HepG2 (cell line): ENCODE measurements around the gene TPX2. TPM values are rescaled to one million over a fixed set of nuclear protein-coding genes. Genes with fewer than 3 reads are reported as not detected.

Experiments used
- AFF4 ChIP-seq: sonication (generic); formaldehyde crosslinking; IDR thresholded peaks from 2 replicates; pipeline ENCODE4 v1.4.0; 2020; ENCODE audit warnings: missing genetic modification reagents
- CBFB ChIP-seq: sonication (generic); formaldehyde crosslinking; IDR thresholded peaks from 2 replicates; pipeline ENCODE4 v1.4.0; 2020; ENCODE audit warnings: missing genetic modification reagents
- FOXP1 ChIP-seq, 2 experiments: fragments of 450-650 bp in 1 of 2; IDR thresholded peaks; 2 replicates each; pipeline ENCODE4 v1.6.1; 2017 to 2018; ENCODE audit warnings: antibody characterized with exemption in 1 of 2
- FUBP1 ChIP-seq: sonication (generic); formaldehyde crosslinking; IDR thresholded peaks from 2 replicates; pipeline ENCODE4 v1.5.1; 2020; ENCODE audit warnings: missing genetic modification reagents, mild to moderate bottlenecking, borderline replicate concordance
- MZF1 ChIP-seq: sonication (generic); formaldehyde crosslinking; IDR thresholded peaks from 2 replicates; pipeline ENCODE4 v1.8.1; 2023; ENCODE audit warnings: mild to moderate bottlenecking, missing genetic modification reagents, borderline replicate concordance
- POLR2AphosphoS5 ChIP-seq: IDR thresholded peaks from 2 replicates; pipeline ENCODE4 v1.6.1; 2012; ENCODE audit warnings: low read depth, low read length
- RBFOX2 ChIP-seq: fragments of 200-400 bp; formaldehyde crosslinking; IDR thresholded peaks from 2 replicates; pipeline ENCODE4 v1.6.1; 2017; ENCODE audit warnings: low read depth, mild to moderate bottlenecking, low read length
- RORA ChIP-seq: sonication (generic); formaldehyde crosslinking; IDR thresholded peaks from 2 replicates; pipeline ENCODE4 v1.5.0; 2020; ENCODE audit warnings: mild to moderate bottlenecking, missing genetic modification reagents, moderate library complexity
- SIN3A ChIP-seq: IDR thresholded peaks from 2 replicates; pipeline ENCODE4 v1.6.1; 2011; ENCODE audit warnings: low read depth, mild to moderate bottlenecking, control low read depth, low read length, borderline replicate concordance
- SOX6 ChIP-seq, 2 experiments: fragments of 450-650 bp in 1 of 2; sonication (generic) in 1 of 2; formaldehyde crosslinking in 1 of 2; IDR thresholded peaks; 2 replicates each; pipeline versions ENCODE4 v1.4.0 to v1.6.1; 2017 to 2020; ENCODE audit warnings: antibody characterized with exemption in 1 of 2, mild to moderate bottlenecking in 1 of 2, missing genetic modification reagents in 1 of 2
- ZFP90 ChIP-seq: sonication (generic); formaldehyde crosslinking; IDR thresholded peaks from 2 replicates; pipeline ENCODE4 v1.8.0; 2022; ENCODE audit warnings: missing genetic modification reagents, mild to moderate bottlenecking, inconsistent platforms, borderline replicate concordance
- ZKSCAN1 ChIP-seq: fragments of 150-350 bp; IDR thresholded peaks from 2 replicates; pipeline ENCODE4 v1.6.1; 2014; ENCODE audit warnings: low read length
- ZNF253 ChIP-seq: sonication (generic); formaldehyde crosslinking; IDR thresholded peaks from 2 replicates; pipeline ENCODE4 v1.8.0; 2022; ENCODE audit warnings: mild to moderate bottlenecking, missing genetic modification reagents, borderline replicate concordance
- ZNF432 ChIP-seq: sonication (generic); formaldehyde crosslinking; IDR thresholded peaks from 2 replicates; pipeline ENCODE4 v1.5.0; 2020; ENCODE audit warnings: missing genetic modification reagents, mild to moderate bottlenecking, borderline replicate concordance
- ZNF501 ChIP-seq: sonication (generic); formaldehyde crosslinking; IDR thresholded peaks from 2 replicates; pipeline ENCODE4 v1.5.1; 2020; ENCODE audit warnings: mild to moderate bottlenecking, moderate library complexity, missing genetic modification reagents
- ZSCAN29 ChIP-seq: sonication (generic); formaldehyde crosslinking; conservative IDR thresholded peaks from 2 replicates; pipeline ENCODE4 v1.4.0; 2020; ENCODE audit warnings: mild to moderate bottlenecking, missing genetic modification reagents
- polyA plus RNA-seq, 8 experiments: library from polyadenylated mRNA; depleted of rRNA in 3 of 8; stranded (reverse) in 7 of 8; unstranded in 1 of 8; fragments of >200 nt; fragmentation: Illumina TruSeq in 4 of 8; extraction: Trizol in 4 of 8; gene quantifications; 2 replicates each; pipeline versions ENCODE4 v1.2.1 to v1.2.3, GENCODE V29; 2011 to 2016; ENCODE audit warnings: low read depth in 4 of 8, missing spikeins in 1 of 8, mixed read lengths in 1 of 8; ENCODE audit not compliant: insufficient read depth in 1 of 8
- total RNA-seq, 5 experiments: library from RNA; depleted of rRNA; stranded (reverse); fragments of >200 nt; fragmentation: Illumina TruSeq; extraction: Trizol; gene quantifications; 2 replicates each; pipeline ENCODE4 v1.2.3, GENCODE V29; 2016; ENCODE audit warnings: low read depth in 1 of 5
- TF ChIP-seq, protein P1 (sequence below): sonication (generic); formaldehyde crosslinking; IDR thresholded peaks from 2 replicates; pipeline ENCODE4 v1.4.0; 2020; ENCODE audit warnings: missing genetic modification reagents
- TF ChIP-seq, protein P2 (sequence below): sonication (generic); formaldehyde crosslinking; conservative IDR thresholded peaks from 2 replicates; pipeline ENCODE4 v1.4.0; 2020; ENCODE audit warnings: missing genetic modification reagents
- TF ChIP-seq, protein P3 (sequence below): sonication (generic); formaldehyde crosslinking; conservative IDR thresholded peaks from 2 replicates; pipeline ENCODE4 v1.8.1; 2023; ENCODE audit warnings: missing genetic modification reagents

TPX2 gene
- total and polyA plus RNA-seq, 2 of the 13 experiments (the other 11 are each of a cell fraction or from before 2014, with no cell fraction given) = 34.3 to 124 TPM

DNA sequence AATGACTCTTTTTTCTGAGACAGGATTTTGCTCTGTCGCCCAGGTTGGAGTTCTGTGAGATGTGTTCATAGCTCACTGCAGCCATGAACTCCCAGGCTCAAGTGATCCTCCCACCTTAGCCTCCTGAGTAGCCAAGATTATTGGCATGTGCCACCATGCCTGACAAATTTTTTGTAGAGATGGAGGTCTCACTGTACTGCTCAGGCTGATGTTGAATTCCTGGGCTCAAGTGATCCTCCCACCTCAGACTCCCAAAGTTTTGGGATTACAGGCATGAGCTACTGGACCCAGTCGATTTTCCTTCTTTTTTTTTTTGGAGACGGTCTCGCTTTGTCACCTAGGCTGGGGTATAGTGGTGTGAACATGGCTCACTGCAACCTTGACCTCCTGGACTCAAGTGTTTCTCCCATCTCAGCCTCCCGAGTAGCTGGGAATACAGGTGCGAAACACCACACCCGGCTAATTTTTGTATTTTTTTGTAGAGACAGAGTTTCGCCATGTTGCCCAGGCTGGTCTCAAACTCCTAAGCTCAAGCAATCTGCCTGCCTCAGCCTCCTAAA is 40.8 kb upstream of the TPX2 start (continued):
- TF ChIP-seq FUBP1 (CRISPR knock-in tag) (no peak), ZNF253 (CRISPR knock-in tag) (peak; percentile 71; the same call in 1 of the 2 replicates), ZSCAN29 (CRISPR knock-in tag) (no peak), SOX6 (IDR thresholded peaks at IDR 0.05) (no peak), SOX6 (CRISPR knock-in tag; IDR thresholded peaks at IDR 0.05) (no peak), ZNF432 (no peak), SIN3A (no peak), ZFP90 (CRISPR knock-in tag) (no peak), ZNF501 (CRISPR knock-in tag) (0 out of 2 replicates have a peak, but pooled peaks have one; percentile 39), POLR2AphosphoS5 (peak; percentile 22; the same call in 1 of the 2 replicates), RBFOX2 (no peak), CBFB (CRISPR knock-in tag) (no peak), MZF1 (CRISPR knock-in tag) (no peak), ZKSCAN1 (no peak), RORA (CRISPR knock-in tag) (no peak), AFF4 (CRISPR knock-in tag) (no peak), FOXP1 (IDR thresholded peaks at IDR 0.05) (no peak), FOXP1 (CRISPR knock-in tag; IDR thresholded peaks at IDR 0.05) (no peak)
- TF ChIP-seq, protein P1, sequence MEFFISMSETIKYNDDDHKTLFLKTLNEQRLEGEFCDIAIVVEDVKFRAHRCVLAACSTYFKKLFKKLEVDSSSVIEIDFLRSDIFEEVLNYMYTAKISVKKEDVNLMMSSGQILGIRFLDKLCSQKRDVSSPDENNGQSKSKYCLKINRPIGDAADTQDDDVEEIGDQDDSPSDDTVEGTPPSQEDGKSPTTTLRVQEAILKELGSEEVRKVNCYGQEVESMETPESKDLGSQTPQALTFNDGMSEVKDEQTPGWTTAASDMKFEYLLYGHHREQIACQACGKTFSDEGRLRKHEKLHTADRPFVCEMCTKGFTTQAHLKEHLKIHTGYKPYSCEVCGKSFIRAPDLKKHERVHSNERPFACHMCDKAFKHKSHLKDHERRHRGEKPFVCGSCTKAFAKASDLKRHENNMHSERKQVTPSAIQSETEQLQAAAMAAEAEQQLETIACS (CRISPR knock-in tag) = no peak
- TF ChIP-seq, protein P2, sequence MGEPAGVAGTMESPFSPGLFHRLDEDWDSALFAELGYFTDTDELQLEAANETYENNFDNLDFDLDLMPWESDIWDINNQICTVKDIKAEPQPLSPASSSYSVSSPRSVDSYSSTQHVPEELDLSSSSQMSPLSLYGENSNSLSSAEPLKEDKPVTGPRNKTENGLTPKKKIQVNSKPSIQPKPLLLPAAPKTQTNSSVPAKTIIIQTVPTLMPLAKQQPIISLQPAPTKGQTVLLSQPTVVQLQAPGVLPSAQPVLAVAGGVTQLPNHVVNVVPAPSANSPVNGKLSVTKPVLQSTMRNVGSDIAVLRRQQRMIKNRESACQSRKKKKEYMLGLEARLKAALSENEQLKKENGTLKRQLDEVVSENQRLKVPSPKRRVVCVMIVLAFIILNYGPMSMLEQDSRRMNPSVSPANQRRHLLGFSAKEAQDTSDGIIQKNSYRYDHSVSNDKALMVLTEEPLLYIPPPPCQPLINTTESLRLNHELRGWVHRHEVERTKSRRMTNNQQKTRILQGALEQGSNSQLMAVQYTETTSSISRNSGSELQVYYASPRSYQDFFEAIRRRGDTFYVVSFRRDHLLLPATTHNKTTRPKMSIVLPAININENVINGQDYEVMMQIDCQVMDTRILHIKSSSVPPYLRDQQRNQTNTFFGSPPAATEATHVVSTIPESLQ (CRISPR knock-in tag) = no peak
- TF ChIP-seq, protein P3, sequence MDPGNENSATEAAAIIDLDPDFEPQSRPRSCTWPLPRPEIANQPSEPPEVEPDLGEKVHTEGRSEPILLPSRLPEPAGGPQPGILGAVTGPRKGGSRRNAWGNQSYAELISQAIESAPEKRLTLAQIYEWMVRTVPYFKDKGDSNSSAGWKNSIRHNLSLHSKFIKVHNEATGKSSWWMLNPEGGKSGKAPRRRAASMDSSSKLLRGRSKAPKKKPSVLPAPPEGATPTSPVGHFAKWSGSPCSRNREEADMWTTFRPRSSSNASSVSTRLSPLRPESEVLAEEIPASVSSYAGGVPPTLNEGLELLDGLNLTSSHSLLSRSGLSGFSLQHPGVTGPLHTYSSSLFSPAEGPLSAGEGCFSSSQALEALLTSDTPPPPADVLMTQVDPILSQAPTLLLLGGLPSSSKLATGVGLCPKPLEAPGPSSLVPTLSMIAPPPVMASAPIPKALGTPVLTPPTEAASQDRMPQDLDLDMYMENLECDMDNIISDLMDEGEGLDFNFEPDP (CRISPR knock-in tag) = no peak
